ENCODE data around the gene TP53I3.
"Not testable (repeated sequence)": the region's sequence is repeated elsewhere in the genome, so short reads cannot be mapped to it uniquely, and the experiment has no call there.

Gene TP53I3

GRCh38 chr2:24104906-24105305, 20.3 kb upstream of the TP53I3 start:
- H3K4me3 ChIP-seq (ENCODE audit: low read depth, low read length): no peak overlapping the region
- no peak for DNase-seq (ENCODE audit: low read depth)
- TF ChIP-seq MYC (IDR thresholded peaks at IDR 0.05; ENCODE audit: low read depth, low read length): no peak
- TF ChIP-seq POLR2A (IDR thresholded peaks at IDR 0.05; ENCODE audit: extremely low read depth, insufficient read length): no peak
- no peak for TF ChIP-seq MAX (IDR thresholded peaks at IDR 0.05; ENCODE audit: low read depth, low read length)
- TF ChIP-seq CTCF (IDR thresholded peaks at IDR 0.05; ENCODE audit: low read depth, low read length): no peak

- H3K4me3 ChIP-seq (ENCODE audit: low read depth, low read length): no peak overlapping the region
- DNase-seq (ENCODE audit: low read depth): no peak
- TF ChIP-seq POLR2A (IDR thresholded peaks at IDR 0.05; ENCODE audit: extremely low read depth, insufficient read length): no peak
- TF ChIP-seq MYC (IDR thresholded peaks at IDR 0.05; ENCODE audit: low read depth, low read length): no peak
- no peak for TF ChIP-seq MAX (IDR thresholded peaks at IDR 0.05; ENCODE audit: low read depth, low read length)
- TF ChIP-seq CTCF (IDR thresholded peaks at IDR 0.05; ENCODE audit: low read depth, low read length): no peak
Measured at GRCh38 chr2:24104110-24104650, 19.5 kb upstream of the TP53I3 start.

- no peak overlapping the region for H3K4me3 ChIP-seq (ENCODE audit: low read depth, low read length)
- DNase-seq (ENCODE audit: low read depth): no peak
- TF ChIP-seq MAX (IDR thresholded peaks at IDR 0.05; ENCODE audit: low read depth, low read length): no peak
Measured at GRCh38 chr2:24102677-24103076, 18.0 kb upstream of the TP53I3 start.

GRCh38 chr2:24101992-24102391, 17.4 kb upstream of the TP53I3 start:
- DNase-seq (ENCODE audit: low read depth): no peak
- TF ChIP-seq POLR2A (IDR thresholded peaks at IDR 0.05; ENCODE audit: extremely low read depth, insufficient read length) (no peak), CTCF (IDR thresholded peaks at IDR 0.05; ENCODE audit: low read depth, low read length) (no peak), MYC (IDR thresholded peaks at IDR 0.05; ENCODE audit: low read depth, low read length) (no peak), MAX (IDR thresholded peaks at IDR 0.05; ENCODE audit: low read depth, low read length) (no peak)
- no peak overlapping the region for H3K4me3 ChIP-seq (ENCODE audit: low read depth, low read length)

- DNase-seq (ENCODE audit: low read depth); H3K4me3 ChIP-seq (ENCODE audit: low read depth, low read length): not testable (repeated sequence)
Measured at GRCh38 chr2:24100732-24101131, 16.1 kb upstream of the TP53I3 start.

- DNase-seq (ENCODE audit: low read depth); H3K4me3 ChIP-seq (ENCODE audit: low read depth, low read length): not testable (repeated sequence)
Measured at GRCh38 chr2:24095171-24095677, 10.6 kb upstream of the TP53I3 start.

GRCh38 chr2:24093270-24093669, 8.6 kb upstream of the TP53I3 start:
- not testable (repeated sequence) for DNase-seq (ENCODE audit: low read depth); H3K4me3 ChIP-seq (ENCODE audit: low read depth, low read length)

GRCh38 chr2:24088821-24089359, 4.3 kb upstream of the TP53I3 start:
- TF ChIP-seq MAX (IDR thresholded peaks at IDR 0.05; ENCODE audit: low read depth, low read length) (no peak), POLR2A (IDR thresholded peaks at IDR 0.05; ENCODE audit: extremely low read depth, insufficient read length) (no peak), CTCF (IDR thresholded peaks at IDR 0.05; ENCODE audit: low read depth, low read length) (no peak), MYC (IDR thresholded peaks at IDR 0.05; ENCODE audit: low read depth, low read length) (no peak)
- no peak overlapping the region for H3K4me3 ChIP-seq (ENCODE audit: low read depth, low read length)
- no peak for DNase-seq (ENCODE audit: low read depth)

All from NB4 (cell line).